GM12878 (cell line): ENCODE measurements around the gene MAGI1. TPM values are rescaled to one million over a fixed set of nuclear protein-coding genes. Genes with fewer than 3 reads are reported as not detected.

ENCODE experiments used
- ATAC-seq: fragments of 200-7000 bp; cut with Tn5 transposase; 3 replicates; pipeline ENCODE4 v1.9.1; 2020; ENCODE audit warnings: mild to moderate bottlenecking, moderate library complexity
- BruUV-seq: library from RNA; stranded (reverse); fragments of 400-500 nt; replicated peaks from 2 replicates; lab custom pipeline; 2021; lab: Mats Ljungman, UMichigan
- CTCF ChIA-PET: fragments of 300-600 bp; sonication (Branson Sonifier 250); formaldehyde crosslinking; extraction: SDS; loops from one replicate; lab custom pipeline; 2021; ENCODE audit warnings: inconsistent platforms; lab: Yijun Ruan, JAX
- POLR2A ChIA-PET: fragments of 350-600 bp; formaldehyde crosslinking; extraction: SDS; loops from one replicate; lab custom pipeline; 2021; ENCODE audit warnings: inconsistent platforms; lab: Charles Lee
- RAD21 ChIA-PET: fragments of 300-600 bp; sonication (Branson Sonifier 250); formaldehyde crosslinking; loops from one replicate; lab custom pipeline; 2023; ENCODE audit warnings: antibody characterized with exemption; ENCODE audit not compliant: unreplicated experiment; lab: Charles Lee
- SMC1A ChIA-PET: fragments of 300-600 bp; sonication (Branson Sonifier 250); formaldehyde crosslinking; loops from one replicate; lab custom pipeline; 2023; ENCODE audit not compliant: unreplicated experiment, uncharacterized antibody; lab: Charles Lee
- DNase-seq: peaks from one replicate; pipeline ENCODE4 v3.0.0-alpha.2; 2011; ENCODE audit warnings: low read depth, low spot score
- FAIRE-seq: peaks from 3 replicates; lab custom pipeline; 2011; peaks lifted over from hg19 to GRCh38; lab: Jason Lieb, UNC
- H2AFZ ChIP-seq: 2 replicates; pipeline ENCODE4 v1.6.0; 2011; ENCODE audit warnings: low read depth, low read length, control low read depth; ENCODE audit not compliant: control insufficient read depth
- H3K27ac ChIP-seq: 2 replicates; pipeline ENCODE4 v1.5.1; 2011; ENCODE audit warnings: control low read depth; ENCODE audit not compliant: control insufficient read depth, insufficient read depth
- H3K27me3 ChIP-seq, 2 experiments: replicated peaks in 1 of 2; 2 replicates each; pipeline versions ENCODE4 v1.6.0 to v1.6.1; 2011; ENCODE audit warnings: low read length in 1 of 2; ENCODE audit not compliant: control insufficient read depth in 2 of 2, insufficient read depth in 2 of 2
- H3K36me3 ChIP-seq, 2 experiments: 2 replicates each; pipeline ENCODE4 v1.5.1; 2011; ENCODE audit warnings: low read length in 1 of 2; ENCODE audit not compliant: control insufficient read depth in 2 of 2, insufficient read depth in 2 of 2
- H3K4me1 ChIP-seq: 2 replicates; pipeline ENCODE4 v1.6.1; 2011; ENCODE audit warnings: mild to moderate bottlenecking, low read length, moderate library complexity, mixed read lengths; ENCODE audit not compliant: control insufficient read depth, insufficient read depth
- H3K4me2 ChIP-seq: 2 replicates; pipeline ENCODE4 v1.6.0; 2011; ENCODE audit warnings: control low read depth; ENCODE audit not compliant: control insufficient read depth, insufficient read depth
- H3K4me3 ChIP-seq: fragments of 200-600 bp; sonication (generic); 2 replicates; pipeline ENCODE4 v1.5.1; 2016
- H3K79me2 ChIP-seq: 2 replicates; pipeline ENCODE4 v1.6.0; 2011; ENCODE audit warnings: low read length; ENCODE audit not compliant: control insufficient read depth, insufficient read depth
- H3K9ac ChIP-seq: 2 replicates; pipeline ENCODE4 v1.8.0; 2011; ENCODE audit warnings: low read length, control low read depth, mixed read lengths; ENCODE audit not compliant: control insufficient read depth, insufficient read depth
- H3K9me3 ChIP-seq: replicated peaks from 3 replicates; pipeline ENCODE4 v1.5.1; 2011; ENCODE audit warnings: mild to moderate bottlenecking, low read length; ENCODE audit not compliant: control insufficient read depth, insufficient read depth
- H4K20me1 ChIP-seq: 2 replicates; pipeline ENCODE4 v1.6.0; 2011; ENCODE audit not compliant: control insufficient read depth, insufficient read depth
- JUND ChIP-seq: IDR thresholded peaks from 2 replicates; pipeline ENCODE4 v1.6.1; 2012; ENCODE audit warnings: low read depth, mild to moderate bottlenecking, low read length, improper control_type of control experiment, moderate library complexity
- NR2C2 ChIP-seq: IDR thresholded peaks from 2 replicates; pipeline ENCODE4 v1.6.1; 2011; ENCODE audit warnings: borderline replicate concordance, low read depth; ENCODE audit not compliant: control insufficient read depth, insufficient read length
- PAX8 ChIP-seq: fragments of 450-650 bp; IDR thresholded peaks from 2 replicates; pipeline ENCODE4 v1.6.1; 2017; ENCODE audit warnings: mild to moderate bottlenecking, moderate library complexity
- POLR2A ChIP-seq: IDR thresholded peaks from 2 replicates; pipeline ENCODE4 v1.6.1; 2011; ENCODE audit warnings: low read depth, mild to moderate bottlenecking, low read length
- RAD21 ChIP-seq: IDR thresholded peaks from 2 replicates; pipeline ENCODE4 v1.6.1; 2011; ENCODE audit warnings: mild to moderate bottlenecking, low read depth, low read length, moderate library complexity; ENCODE audit not compliant: insufficient read depth
- RB1 ChIP-seq: fragments of 450-650 bp; formaldehyde crosslinking; IDR thresholded peaks from 2 replicates; pipeline ENCODE4 v1.6.1; 2017; ENCODE audit warnings: mild to moderate bottlenecking, borderline replicate concordance
- RCOR1 ChIP-seq: conservative IDR thresholded peaks from 2 replicates; pipeline ENCODE4 v1.6.1; 2012; ENCODE audit warnings: low read depth, low read length, improper control_type of control experiment
- SREBF1 ChIP-seq: IDR thresholded peaks from 2 replicates; pipeline ENCODE4 v1.6.1; 2012; ENCODE audit warnings: mild to moderate bottlenecking, low read length
- SUZ12 ChIP-seq: fragments of 200-600 bp; sonication (generic); IDR thresholded peaks from one replicate; pipeline ENCODE4 v1.6.1; 2018; ENCODE audit warnings: antibody characterized with exemption, mild to moderate bottlenecking; ENCODE audit not compliant: unreplicated experiment
- TARDBP ChIP-seq: IDR thresholded peaks from 2 replicates; pipeline ENCODE4 v1.6.1; 2016; ENCODE audit warnings: borderline replicate concordance
- WRNIP1 ChIP-seq: IDR thresholded peaks from 2 replicates; pipeline ENCODE4 v1.6.1; 2011; ENCODE audit warnings: low read depth, low read length, improper control_type of control experiment, borderline replicate concordance
- ZNF622 ChIP-seq: fragments of 450-650 bp; IDR thresholded peaks from 2 replicates; pipeline ENCODE4 v1.6.1; 2017; ENCODE audit warnings: mild to moderate bottlenecking, inconsistent platforms
- ZSCAN29 ChIP-seq: fragments of 450-650 bp; IDR thresholded peaks from 2 replicates; pipeline ENCODE4 v1.6.1; 2017; ENCODE audit warnings: mild to moderate bottlenecking, moderate library complexity
- WGBS: methylation state at CpG from one replicate; pipeline ENCODE4 v1.1.6; 2016; ENCODE audit warnings: low lambda C conversion rate; ENCODE audit not compliant: insufficient replicate concordance, insufficient coverage; ENCODE audit errors: missing lambda C conversion rate; 5-methylcytosine and 5-hydroxymethylcytosine counted together
- in situ Hi-C: fragments of 300-500 bp; cut with MboI; formaldehyde crosslinking; loops from 9 replicates; pipeline ENCODE4 v1.14.3; 2018; ENCODE audit warnings: mixed read lengths
- intact Hi-C: fragments of 100-400 bp; cut with micrococcal nuclease; formaldehyde crosslinking; loops from one replicate; pipeline ENCODE4 v1.14.2; 2022; ENCODE audit not compliant: unreplicated experiment
- polyA plus RNA-seq, 11 experiments: library from polyadenylated mRNA; depleted of rRNA in 4 of 11; unstranded in 6 of 11; stranded (reverse) in 5 of 11; fragments of >200 nt; fragmentation: Nextera tagmentation in 4 of 11; fragmentation: Illumina TruSeq in 1 of 11; extraction: Ambion mirVana in 4 of 11; extraction: Trizol in 1 of 11; gene quantifications; 1 replicate in 1 of 11; 2 replicates in 10 of 11; pipeline versions ENCODE4 v1.2.1 to v1.2.3, GENCODE V29; 2011 to 2016; ENCODE audit warnings: inconsistent platforms in 2 of 11, missing spikeins in 2 of 11, low read depth in 1 of 11
- total RNA-seq, 4 experiments: library from RNA; depleted of rRNA in 3 of 4; stranded (reverse); fragments of >200 nt in 3 of 4; fragmentation: Illumina TruSeq in 1 of 4; extraction: Trizol in 1 of 4; gene quantifications; 2 replicates each; pipeline versions ENCODE4 v1.2.1 to v1.2.3, GENCODE V29; 2013 to 2021
- TF ChIP-seq, protein P1 (sequence below), 3 experiments: IDR thresholded peaks in 2 of 3; conservative IDR thresholded peaks in 1 of 3; 2 replicates each; pipeline ENCODE4 v1.5.1; 2011; ENCODE audit warnings: low read depth in 3 of 3, low read length in 3 of 3, mild to moderate bottlenecking in 3 of 3, control low read depth in 2 of 3, moderate library complexity in 2 of 3, inconsistent platforms in 1 of 3, mixed read lengths in 1 of 3; ENCODE audit not compliant: control insufficient read depth in 2 of 3, insufficient read depth in 1 of 3; ENCODE audit errors: extremely low read depth in 1 of 3
- TF ChIP-seq, protein P2 (sequence below): fragments of 450-650 bp; formaldehyde crosslinking; IDR thresholded peaks from 2 replicates; pipeline ENCODE4 v1.5.0; 2022; ENCODE audit warnings: mild to moderate bottlenecking, missing genetic modification characterization

MAGI1 gene
- total and polyA plus RNA-seq, 10 of the 15 experiments (the other 5 are each of a cell fraction or from before 2014, with no cell fraction given), result 0.02 to 3.3 (median 0.29) TPM; not detected in 1

DNA sequence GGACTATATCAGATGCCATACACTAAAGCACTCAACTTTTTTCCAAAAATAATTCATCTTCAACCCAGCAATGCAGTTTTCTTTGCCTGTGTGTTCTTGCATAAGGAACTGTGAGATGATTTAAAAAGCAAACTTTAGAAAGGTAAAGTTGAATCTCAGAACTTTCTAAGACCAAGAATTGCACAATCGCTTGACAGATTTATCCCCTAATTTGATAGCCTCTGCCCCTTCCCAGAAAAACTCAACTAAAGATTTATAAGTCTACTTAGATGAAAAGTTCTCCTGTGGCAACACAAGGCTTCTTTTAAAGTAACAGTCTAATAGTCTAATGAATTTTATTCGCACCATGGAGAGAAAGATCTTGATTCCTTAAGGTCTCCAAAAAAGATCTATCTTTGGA lies 259.3 kb downstream of the MAGI1 start (continued):
- TF ChIP-seq, protein P1, sequence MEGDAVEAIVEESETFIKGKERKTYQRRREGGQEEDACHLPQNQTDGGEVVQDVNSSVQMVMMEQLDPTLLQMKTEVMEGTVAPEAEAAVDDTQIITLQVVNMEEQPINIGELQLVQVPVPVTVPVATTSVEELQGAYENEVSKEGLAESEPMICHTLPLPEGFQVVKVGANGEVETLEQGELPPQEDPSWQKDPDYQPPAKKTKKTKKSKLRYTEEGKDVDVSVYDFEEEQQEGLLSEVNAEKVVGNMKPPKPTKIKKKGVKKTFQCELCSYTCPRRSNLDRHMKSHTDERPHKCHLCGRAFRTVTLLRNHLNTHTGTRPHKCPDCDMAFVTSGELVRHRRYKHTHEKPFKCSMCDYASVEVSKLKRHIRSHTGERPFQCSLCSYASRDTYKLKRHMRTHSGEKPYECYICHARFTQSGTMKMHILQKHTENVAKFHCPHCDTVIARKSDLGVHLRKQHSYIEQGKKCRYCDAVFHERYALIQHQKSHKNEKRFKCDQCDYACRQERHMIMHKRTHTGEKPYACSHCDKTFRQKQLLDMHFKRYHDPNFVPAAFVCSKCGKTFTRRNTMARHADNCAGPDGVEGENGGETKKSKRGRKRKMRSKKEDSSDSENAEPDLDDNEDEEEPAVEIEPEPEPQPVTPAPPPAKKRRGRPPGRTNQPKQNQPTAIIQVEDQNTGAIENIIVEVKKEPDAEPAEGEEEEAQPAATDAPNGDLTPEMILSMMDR (IDR thresholded peaks at IDR 0.05 in 2 of 3, conservative IDR thresholded peaks at IDR 0.05 in 1 of 3; ENCODE audit: control insufficient read depth in 2 of 3, extremely low read depth in 1 of 3, insufficient read depth in 1 of 3, low read depth in 3 of 3, low read length in 3 of 3), result no peak
- TF ChIP-seq ZNF622 (no peak), RB1 (no peak), ZSCAN29 (no peak), WRNIP1 (no peak)
- TF ChIP-seq, protein P2, sequence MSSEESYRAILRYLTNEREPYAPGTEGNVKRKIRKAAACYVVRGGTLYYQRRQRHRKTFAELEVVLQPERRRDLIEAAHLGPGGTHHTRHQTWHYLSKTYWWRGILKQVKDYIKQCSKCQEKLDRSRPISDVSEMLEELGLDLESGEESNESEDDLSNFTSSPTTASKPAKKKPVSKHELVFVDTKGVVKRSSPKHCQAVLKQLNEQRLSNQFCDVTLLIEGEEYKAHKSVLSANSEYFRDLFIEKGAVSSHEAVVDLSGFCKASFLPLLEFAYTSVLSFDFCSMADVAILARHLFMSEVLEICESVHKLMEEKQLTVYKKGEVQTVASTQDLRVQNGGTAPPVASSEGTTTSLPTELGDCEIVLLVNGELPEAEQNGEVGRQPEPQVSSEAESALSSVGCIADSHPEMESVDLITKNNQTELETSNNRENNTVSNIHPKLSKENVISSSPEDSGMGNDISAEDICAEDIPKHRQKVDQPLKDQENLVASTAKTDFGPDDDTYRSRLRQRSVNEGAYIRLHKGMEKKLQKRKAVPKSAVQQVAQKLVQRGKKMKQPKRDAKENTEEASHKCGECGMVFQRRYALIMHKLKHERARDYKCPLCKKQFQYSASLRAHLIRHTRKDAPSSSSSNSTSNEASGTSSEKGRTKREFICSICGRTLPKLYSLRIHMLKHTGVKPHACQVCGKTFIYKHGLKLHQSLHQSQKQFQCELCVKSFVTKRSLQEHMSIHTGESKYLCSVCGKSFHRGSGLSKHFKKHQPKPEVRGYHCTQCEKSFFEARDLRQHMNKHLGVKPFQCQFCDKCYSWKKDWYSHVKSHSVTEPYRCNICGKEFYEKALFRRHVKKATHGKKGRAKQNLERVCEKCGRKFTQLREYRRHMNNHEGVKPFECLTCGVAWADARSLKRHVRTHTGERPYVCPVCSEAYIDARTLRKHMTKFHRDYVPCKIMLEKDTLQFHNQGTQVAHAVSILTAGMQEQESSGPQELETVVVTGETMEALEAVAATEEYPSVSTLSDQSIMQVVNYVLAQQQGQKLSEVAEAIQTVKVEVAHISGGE (CRISPR knock-in tag), result no peak

DNA sequence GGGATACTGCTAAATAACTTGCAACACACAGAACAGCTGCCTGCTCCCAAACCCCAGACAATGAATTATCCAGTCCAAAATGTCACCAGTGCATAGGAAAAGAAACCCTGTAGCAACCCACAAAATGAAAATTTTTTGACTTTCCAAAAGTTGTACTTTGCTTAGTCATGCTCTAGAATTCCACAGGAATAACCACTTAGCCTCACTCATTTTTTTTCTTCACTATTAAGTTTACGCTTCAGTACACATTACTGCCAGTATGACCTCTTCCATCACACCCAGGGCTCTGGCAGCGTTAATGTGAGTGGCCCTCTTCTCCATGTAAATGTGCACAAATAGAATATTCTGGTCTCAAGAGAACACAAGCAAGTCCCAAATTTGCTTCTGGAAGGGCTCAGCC lies 259.8 kb downstream of the MAGI1 start:
- Histone ChIP-seq H3K4me1 (no peaks in the 10 kb centered on the region), H4K20me1 (no peaks in the 10 kb centered on the region), H3K79me2 (no peaks in the 10 kb centered on the region), H3K4me3 (no peak overlapping the region), H3K9me3 (no peaks in the 10 kb centered on the region), H3K27ac (no peak overlapping the region), H3K9ac (no peak overlapping the region), H3K36me3 (no peaks in the 10 kb centered on the region), H3K27me3 (no peaks in the 10 kb centered on the region), H3K4me2 (no peak overlapping the region), H2AFZ (no peak overlapping the region)
- CTCF ChIA-PET, result interaction anchor here (1.5 kb wide), 1 partner anchor 359 kb away, joined by 3 read pairs; no protein-coding TSS in a partner anchor
- FAIRE-seq (no peak), DNase-seq (no peak), ATAC-seq (no peak)
- RAD21 ChIA-PET, result no interaction called here
- no TSS peak for BruUV-seq
- WGBS, result 0% methylated on average over 2 of the region's 2 CpGs
- POLR2A ChIA-PET, result no interaction called here
- SMC1A ChIA-PET, result no interaction called here
- intact Hi-C loops, result no loop called here
- in situ Hi-C loops, result no loop called here
- no peak for TF ChIP-seq POLR2A
- TF ChIP-seq RCOR1, result no peak
- TF ChIP-seq SREBF1, result no peak
- no peak for TF ChIP-seq JUND
- no peak for TF ChIP-seq PAX8
- no peak for TF ChIP-seq NR2C2
- TF ChIP-seq SUZ12, result no peak
- TF ChIP-seq ZNF622, result no peak
- TF ChIP-seq RAD21, result no peak
- TF ChIP-seq TARDBP, result no peak
